GM11168 (cell line): ENCODE measurements around the gene SCAF4.
"Not testable (repeated sequence)": the region's sequence is repeated elsewhere in the genome, so short reads cannot be mapped to it uniquely, and the experiment has no call there.

Source experiments
- in situ Hi-C: fragments of 300-500 bp; cut with MboI; formaldehyde crosslinking; loops from one replicate; pipeline ENCODE4 v1.12.0; 2022; ENCODE audit warnings: low sequenced_read_pairs; ENCODE audit not compliant: unreplicated experiment

SCAF4 gene

GRCh38 chr21:31656199-31657095 is 75.5 kb downstream of the SCAF4 start:
- in situ Hi-C loops, result no loop called here

- in situ Hi-C loops, result not testable (repeated sequence)
Observed at GRCh38 chr21:31654821-31655580, 76.9 kb downstream of the SCAF4 start.

GRCh38 chr21:31654340-31654739 is 77.6 kb downstream of the SCAF4 start:
- in situ Hi-C loops, result no loop called here

GRCh38 chr21:31651491-31651890 is 80.4 kb downstream of the SCAF4 start:
- in situ Hi-C loops, result not testable (repeated sequence)

- in situ Hi-C loops, result no loop called here
Observed at GRCh38 chr21:31650930-31651329, 81.0 kb downstream of the SCAF4 start.

- in situ Hi-C loops, result no loop called here
Observed at GRCh38 chr21:31647650-31648049, 84.3 kb downstream of the SCAF4 start.

GRCh38 chr21:31644643-31645042 is 87.3 kb downstream of the SCAF4 start:
- in situ Hi-C loops, result no loop called here

- in situ Hi-C loops, result no loop called here
Observed at GRCh38 chr21:31641416-31641922, 90.4 kb downstream of the SCAF4 start.

- in situ Hi-C loops, result no loop called here
Observed at GRCh38 chr21:31636874-31637273, 95.0 kb downstream of the SCAF4 start.

GRCh38 chr21:31634993-31635392 is 96.9 kb downstream of the SCAF4 start:
- in situ Hi-C loops, result no loop called here

- in situ Hi-C loops, result not testable (repeated sequence)
Observed at GRCh38 chr21:31631881-31632280, 100.0 kb downstream of the SCAF4 start.

- in situ Hi-C loops, result no loop called here
Observed at GRCh38 chr21:31629972-31630711, 101.8 kb downstream of the SCAF4 start.

- in situ Hi-C loops, result no loop called here
Observed at GRCh38 chr21:31624961-31625491, 106.9 kb downstream of the SCAF4 start.

GRCh38 chr21:31624181-31624580 is 107.7 kb downstream of the SCAF4 start:
- in situ Hi-C loops, result no loop called here

GRCh38 chr21:31623664-31624063 is 108.3 kb downstream of the SCAF4 start:
- in situ Hi-C loops, result no loop called here

- in situ Hi-C loops, result no loop called here
Observed at GRCh38 chr21:31622397-31622796, 109.5 kb downstream of the SCAF4 start.
